Lower leg skin (tissue), 4 donors: ENCODE measurements around the gene SNX30. TPM values are rescaled to one million over a fixed set of nuclear protein-coding genes. Genes with fewer than 3 reads are reported as not detected.

Source experiments
- DNase-seq, 2 donors: peaks; one replicate each; pipeline ENCODE4 v3.0.0-alpha.2; 2019; ENCODE audit warnings: low spot score in 2 of 2
- H3K4me3 ChIP-seq: fragments of 200-600 bp; sonication (generic); 2 replicates; pipeline ENCODE4 v1.5.1; 2017; ENCODE audit warnings: mild to moderate bottlenecking, low read depth; ENCODE audit not compliant: poor library complexity, severe bottlenecking
- POLR2A ChIP-seq, 2 donors: fragments of 450-650 bp; IDR thresholded peaks; one replicate each; pipeline ENCODE4 v1.6.1; 2016 to 2017; ENCODE audit warnings: antibody characterized with exemption in 2 of 2, mild to moderate bottlenecking in 1 of 2, moderate library complexity in 1 of 2
- WGBS, 2 donors: methylation state at CpG; one replicate each; pipeline ENCODE4 v1.1.5; 2018; 5-methylcytosine and 5-hydroxymethylcytosine counted together
- intact Hi-C: fragments of 100-400 bp; cut with DNase I; formaldehyde crosslinking; loops from one replicate; pipeline ENCODE4 v1.15.0; 2023; ENCODE audit warnings: low total_unique reads
- total RNA-seq, 4 donors: library from RNA; depleted of rRNA; stranded (reverse); fragments of >200 nt; gene quantifications; one replicate each; pipeline ENCODE4 v1.1.0, GENCODE V29; 2016
- TF ChIP-seq, protein P1 (sequence below), 3 donors: fragments of 450-650 bp; IDR thresholded peaks; one replicate each; pipeline ENCODE4 v1.5.1; 2016; ENCODE audit warnings: antibody characterized with exemption in 3 of 3, mild to moderate bottlenecking in 3 of 3, moderate library complexity in 2 of 3

The SNX30 gene
- total RNA-seq, 4 donors from 2014 or later: 7.6 to 16.5 (median 13.0) TPM

DNA sequence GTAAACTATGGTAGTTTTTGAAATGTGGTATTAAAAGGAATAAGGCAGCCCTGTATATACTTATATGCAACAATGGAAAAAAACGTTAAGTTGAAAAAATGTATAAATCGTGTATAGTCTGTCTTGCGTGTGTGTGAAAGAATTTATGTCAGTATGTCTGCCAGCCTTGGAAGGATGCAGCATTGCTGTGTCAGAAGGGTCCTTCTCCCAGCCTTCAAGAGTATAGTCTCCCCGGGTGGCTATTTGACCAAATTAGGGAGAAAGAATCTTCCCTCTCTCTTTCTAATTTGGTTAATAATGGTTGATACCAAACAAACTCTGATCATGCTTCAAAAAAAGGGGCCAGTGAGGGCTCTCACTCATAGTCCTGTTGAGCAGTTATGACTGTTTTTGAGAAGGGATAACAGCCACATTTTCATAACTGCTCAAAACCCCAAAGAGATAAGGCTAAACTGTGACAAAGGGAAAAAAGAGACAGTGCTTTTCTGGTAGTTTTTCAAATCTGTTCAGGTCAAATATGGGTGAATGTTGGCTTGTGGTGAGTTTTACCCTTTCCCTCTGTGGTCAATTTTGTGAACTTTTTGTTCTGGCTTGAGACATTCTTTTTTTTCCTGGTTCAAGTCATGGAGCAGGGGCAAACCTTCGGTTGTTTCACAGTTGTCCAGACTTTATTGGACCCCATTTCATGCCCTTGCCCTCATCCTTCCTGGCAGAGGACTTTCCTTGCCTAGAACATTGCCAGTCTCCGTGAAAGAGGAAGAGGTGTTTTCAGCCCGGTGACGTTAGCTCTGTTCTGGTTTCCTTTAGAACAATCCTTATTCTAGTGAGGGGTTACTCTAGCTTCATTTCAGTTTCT, 21.0 kb downstream of the SNX30 start:
- DNase-seq: no peak
- intact Hi-C loops: no loop called here
- 70 to 80% methylated on average over 8 of the region's 8 CpGs for WGBS, 2 donors
- TF ChIP-seq, protein P1, sequence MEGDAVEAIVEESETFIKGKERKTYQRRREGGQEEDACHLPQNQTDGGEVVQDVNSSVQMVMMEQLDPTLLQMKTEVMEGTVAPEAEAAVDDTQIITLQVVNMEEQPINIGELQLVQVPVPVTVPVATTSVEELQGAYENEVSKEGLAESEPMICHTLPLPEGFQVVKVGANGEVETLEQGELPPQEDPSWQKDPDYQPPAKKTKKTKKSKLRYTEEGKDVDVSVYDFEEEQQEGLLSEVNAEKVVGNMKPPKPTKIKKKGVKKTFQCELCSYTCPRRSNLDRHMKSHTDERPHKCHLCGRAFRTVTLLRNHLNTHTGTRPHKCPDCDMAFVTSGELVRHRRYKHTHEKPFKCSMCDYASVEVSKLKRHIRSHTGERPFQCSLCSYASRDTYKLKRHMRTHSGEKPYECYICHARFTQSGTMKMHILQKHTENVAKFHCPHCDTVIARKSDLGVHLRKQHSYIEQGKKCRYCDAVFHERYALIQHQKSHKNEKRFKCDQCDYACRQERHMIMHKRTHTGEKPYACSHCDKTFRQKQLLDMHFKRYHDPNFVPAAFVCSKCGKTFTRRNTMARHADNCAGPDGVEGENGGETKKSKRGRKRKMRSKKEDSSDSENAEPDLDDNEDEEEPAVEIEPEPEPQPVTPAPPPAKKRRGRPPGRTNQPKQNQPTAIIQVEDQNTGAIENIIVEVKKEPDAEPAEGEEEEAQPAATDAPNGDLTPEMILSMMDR (IDR thresholded peaks at IDR 0.05): no peak
- TF ChIP-seq POLR2A (IDR thresholded peaks at IDR 0.05): no peak
- no peak overlapping the region for H3K4me3 ChIP-seq

DNA sequence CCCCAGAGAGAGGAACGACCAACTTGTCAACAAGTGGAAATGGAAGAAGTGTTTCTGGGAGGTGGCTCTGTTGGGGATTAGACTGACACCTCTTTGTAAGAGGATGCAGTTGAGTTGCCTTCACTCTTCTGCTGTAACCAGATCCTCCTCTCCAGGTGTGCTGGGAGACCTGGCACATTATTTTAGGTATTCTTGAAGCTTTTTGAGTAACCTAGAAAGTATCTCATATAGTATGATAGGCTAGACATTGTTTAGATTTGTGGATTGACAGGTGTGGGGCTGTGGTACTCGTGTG, 21.6 kb downstream of the SNX30 start:
- intact Hi-C loops: no loop called here
- H3K4me3 ChIP-seq: no peak overlapping the region
- WGBS, 2 donors: 58 to 66% methylated on average over 2 of the region's 2 CpGs
- TF ChIP-seq, protein P1 (IDR thresholded peaks at IDR 0.05): no peak
- TF ChIP-seq POLR2A (IDR thresholded peaks at IDR 0.05): no peak
- DNase-seq: no peak

DNA sequence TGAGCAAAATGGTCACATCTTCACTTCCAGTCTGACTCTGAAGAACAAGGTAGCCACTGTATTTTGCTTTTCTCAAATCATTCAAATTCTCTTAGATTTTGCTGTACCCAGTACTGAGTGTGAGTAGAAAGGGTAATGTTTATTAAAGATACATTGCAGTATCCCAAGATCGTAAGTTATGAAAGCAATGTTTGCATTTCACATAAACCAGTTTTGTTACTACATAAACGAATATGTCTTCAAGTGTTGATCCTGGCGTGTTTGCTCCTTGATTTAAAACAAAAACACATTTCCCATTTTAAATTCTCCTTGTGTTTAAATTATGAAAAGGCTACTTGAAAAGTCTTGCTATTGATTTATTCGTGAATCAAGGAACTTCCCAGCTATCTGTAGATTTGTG, 22.0 kb downstream of the SNX30 start:
- intact Hi-C loops: no loop called here
- WGBS, 2 donors: 81 to 85% methylated on average over 4 of the region's 4 CpGs
- no peak overlapping the region for H3K4me3 ChIP-seq
- no peak for TF ChIP-seq POLR2A (IDR thresholded peaks at IDR 0.05)
- TF ChIP-seq, protein P1 (IDR thresholded peaks at IDR 0.05): no peak
- no peak for DNase-seq

DNA sequence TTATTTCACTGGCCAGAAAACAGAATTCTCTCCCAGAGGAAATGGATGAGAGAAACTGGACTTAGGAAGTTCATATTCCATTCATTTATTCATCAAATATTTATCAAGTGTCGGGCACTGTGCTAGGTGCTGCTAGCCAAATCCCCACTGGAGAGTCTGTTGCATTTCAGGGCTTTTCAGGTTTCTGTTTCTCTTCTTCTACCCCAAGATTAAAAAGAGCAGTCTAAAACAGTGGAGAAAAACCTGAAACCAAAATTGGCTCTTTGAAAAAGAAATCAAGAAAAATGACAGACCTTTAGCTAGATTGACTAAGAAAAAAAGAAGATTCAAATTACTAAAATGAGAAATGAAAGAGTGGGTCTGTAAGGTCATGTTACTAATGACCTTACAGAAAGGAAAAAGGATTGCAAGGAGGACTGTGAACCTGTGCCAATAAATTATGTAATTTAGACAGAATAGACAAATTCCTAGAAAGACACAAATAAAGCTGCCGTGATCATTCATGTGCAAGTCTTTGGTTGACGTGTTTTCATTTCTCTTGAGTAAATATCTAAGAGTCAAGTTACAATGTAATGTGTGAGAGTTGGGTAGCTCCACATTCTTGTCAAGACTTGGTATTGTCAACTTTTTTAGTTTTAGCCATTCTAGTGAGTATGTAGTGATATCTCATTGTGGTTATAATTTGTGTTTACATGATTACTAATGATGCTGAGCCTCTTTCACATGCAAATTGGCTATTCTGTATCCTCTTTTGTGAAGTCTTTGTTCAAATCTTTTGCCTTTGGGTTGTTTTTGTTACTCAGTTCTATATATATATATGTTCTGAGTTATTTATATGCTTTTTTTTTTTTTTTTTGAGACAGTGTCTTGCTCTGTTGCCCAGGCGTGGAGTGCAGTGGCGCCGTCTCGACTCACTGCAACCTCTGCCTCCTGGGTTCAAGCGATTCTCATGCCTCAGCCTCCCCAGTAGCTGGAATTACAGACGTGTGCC, 23.7 kb downstream of the SNX30 start:
- WGBS, 2 donors: 83 to 90% methylated on average over 9 of the region's 9 CpGs
- intact Hi-C loops: no loop called here

DNA sequence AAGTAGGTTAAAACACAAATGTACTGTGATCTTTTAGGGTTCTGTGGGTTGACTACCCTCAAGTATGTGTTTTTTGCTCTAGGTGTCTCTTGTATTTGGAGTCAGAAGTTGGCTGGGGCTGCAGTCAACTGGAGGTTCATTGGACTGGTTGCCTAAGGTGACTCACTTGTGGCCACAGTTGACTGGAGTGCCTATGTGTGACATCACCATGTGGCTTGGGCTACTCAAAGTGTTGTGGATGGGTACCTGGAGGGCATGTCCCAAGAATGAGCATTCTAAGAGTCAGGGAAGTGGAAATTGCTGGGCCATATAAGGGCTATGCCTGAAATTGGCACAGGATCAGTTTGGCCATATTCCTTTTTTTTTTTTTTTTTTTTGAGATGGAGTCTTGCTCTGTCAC, 27.4 kb downstream of the SNX30 start:
- DNase-seq: no peak

More for the DNA sequence above, 23.7 kb downstream of the SNX30 start:
- no peak for DNase-seq
- TF ChIP-seq POLR2A (IDR thresholded peaks at IDR 0.05): no peak
- TF ChIP-seq, protein P1 (IDR thresholded peaks at IDR 0.05): no peak
- H3K4me3 ChIP-seq: no peak overlapping the region

More for the DNA sequence above, 27.4 kb downstream of the SNX30 start:
- H3K4me3 ChIP-seq: no peak overlapping the region
- no peak for TF ChIP-seq POLR2A (IDR thresholded peaks at IDR 0.05)
- TF ChIP-seq, protein P1 (IDR thresholded peaks at IDR 0.05): no peak
- intact Hi-C loops: no loop called here
